HG02678 (cell line): ENCODE results near the gene RSRC1.
"Not testable (repeated sequence)": the region's sequence is repeated elsewhere in the genome, so short reads cannot be mapped to it uniquely, and the experiment has no call there.

Experiments
- ATAC-seq: cut with Tn5 transposase; IDR thresholded peaks from one replicate; pipeline ENCODE4 v1.9.1; 2021; ENCODE audit warnings: mild to moderate bottlenecking, moderate library complexity; ENCODE audit not compliant: unreplicated experiment

Gene RSRC1

GRCh38 chr3:158109804-158110657, at the start of gene RSRC1:
TSS of gene RSRC1 (plus strand) at chr3:158110089. CDS start at chr3:158122105, 12,016 bp downstream.
- peak; percentile 84 for ATAC-seq

GRCh38 chr3:158065574-158065973, 44.3 kb upstream of the RSRC1 start:
- not testable (repeated sequence) for ATAC-seq

- ATAC-seq, result no peak
Measured at GRCh38 chr3:158072790-158073189, 37.1 kb upstream of the RSRC1 start.

GRCh38 chr3:158074591-158074990, 35.3 kb upstream of the RSRC1 start:
- ATAC-seq, result no peak

GRCh38 chr3:158079599-158079998, 30.3 kb upstream of the RSRC1 start:
- ATAC-seq, result no peak

- ATAC-seq, result no peak
Measured at GRCh38 chr3:158084651-158085050, 25.2 kb upstream of the RSRC1 start.

GRCh38 chr3:158085358-158085757, 24.5 kb upstream of the RSRC1 start:
- no peak for ATAC-seq

- ATAC-seq, result no peak
Measured at GRCh38 chr3:158085931-158086330, 24.0 kb upstream of the RSRC1 start.

- ATAC-seq, result no peak
Measured at GRCh38 chr3:158086361-158086760, 23.5 kb upstream of the RSRC1 start.

- ATAC-seq, result no peak
Measured at GRCh38 chr3:158086776-158087175, 23.1 kb upstream of the RSRC1 start.

- no peak for ATAC-seq
Measured at GRCh38 chr3:158091531-158091930, 18.4 kb upstream of the RSRC1 start.

GRCh38 chr3:158093526-158093925, 16.4 kb upstream of the RSRC1 start:
- ATAC-seq, result no peak

GRCh38 chr3:158094235-158095110, 15.4 kb upstream of the RSRC1 start:
- peak; percentile 55 for ATAC-seq

GRCh38 chr3:158095111-158095813, 14.6 kb upstream of the RSRC1 start:
- ATAC-seq, result peak; percentile 23

- ATAC-seq, result no peak
Measured at GRCh38 chr3:158095814-158096704, 13.8 kb upstream of the RSRC1 start.

GRCh38 chr3:158097081-158097592, 12.8 kb upstream of the RSRC1 start:
- ATAC-seq, result no peak

- peak; percentile 81 for ATAC-seq
Measured at GRCh38 chr3:158097593-158098308, 12.1 kb upstream of the RSRC1 start.

GRCh38 chr3:158098309-158098639, 11.6 kb upstream of the RSRC1 start:
- ATAC-seq, result no peak

- ATAC-seq, result no peak
Measured at GRCh38 chr3:158098834-158099424, 11.0 kb upstream of the RSRC1 start.
